H9 (cell line): ENCODE results near the gene FLVCR1. TPM values are rescaled to one million over a fixed set of nuclear protein-coding genes. Genes with fewer than 3 reads are reported as not detected.
A peak's percentile ranks its signal among the peaks of the same experiment; 100 is the strongest.

Source experiments
- DNase-seq: peaks from one replicate; pipeline ENCODE4 v3.0.0-alpha.2; 2017
- H2AFZ ChIP-seq: one replicate; pipeline ENCODE4 v1.6.1; 2013; ENCODE audit warnings: mild to moderate bottlenecking, low read length, control low read depth, moderate library complexity
- H2AK5ac ChIP-seq: 2 replicates; pipeline ENCODE4 v1.6.1; 2013; ENCODE audit warnings: low read length, control low read depth, mixed read lengths; ENCODE audit not compliant: insufficient read length
- H2BK120ac ChIP-seq: one replicate; pipeline ENCODE4 v1.6.1; 2013; ENCODE audit warnings: low read depth, mild to moderate bottlenecking, low read length, control low read depth, inconsistent platforms; ENCODE audit not compliant: poor library complexity, severe bottlenecking
- H2BK12ac ChIP-seq: 2 replicates; pipeline ENCODE4 v1.6.1; 2013; ENCODE audit warnings: low read length, control low read depth, mixed read lengths, low read depth; ENCODE audit not compliant: insufficient read length
- H2BK15ac ChIP-seq: 2 replicates; pipeline ENCODE4 v1.6.1; 2013; ENCODE audit warnings: low read depth, low read length, control low read depth
- H2BK20ac ChIP-seq: one replicate; pipeline ENCODE4 v1.6.1; 2013; ENCODE audit warnings: low read depth, mild to moderate bottlenecking, low read length, control low read depth, inconsistent platforms; ENCODE audit not compliant: poor library complexity, severe bottlenecking
- H2BK5ac ChIP-seq: 2 replicates; pipeline ENCODE4 v1.6.1; 2013; ENCODE audit warnings: low read length, control low read depth, mixed read lengths; ENCODE audit not compliant: insufficient read length
- H3K14ac ChIP-seq: 2 replicates; pipeline ENCODE4 v1.6.1; 2013; ENCODE audit warnings: low read length, control low read depth; ENCODE audit not compliant: insufficient read depth
- H3K18ac ChIP-seq: 2 replicates; pipeline ENCODE4 v1.6.1; 2013; ENCODE audit warnings: low read depth, mild to moderate bottlenecking, mixed read lengths, low read length, control low read depth; ENCODE audit not compliant: insufficient read length
- H3K23ac ChIP-seq: 2 replicates; pipeline ENCODE4 v1.6.1; 2013; ENCODE audit warnings: low read length, control low read depth, mixed read lengths, low read depth; ENCODE audit not compliant: insufficient read length
- H3K23me2 ChIP-seq: 2 replicates; pipeline ENCODE4 v1.6.1; 2013; ENCODE audit warnings: low read depth, mild to moderate bottlenecking, mixed read lengths, low read length, control low read depth; ENCODE audit not compliant: insufficient read length, poor library complexity, severe bottlenecking
- H3K27ac ChIP-seq: 2 replicates; pipeline ENCODE4 v1.5.1; 2013; ENCODE audit warnings: low read length, control low read depth, mixed read lengths, low read depth; ENCODE audit not compliant: insufficient read length
- H3K27me3 ChIP-seq: 2 replicates; pipeline ENCODE4 v1.6.1; 2013; ENCODE audit warnings: low read length, control low read depth, inconsistent platforms; ENCODE audit not compliant: insufficient read depth
- H3K4ac ChIP-seq: 2 replicates; pipeline ENCODE4 v1.6.1; 2013; ENCODE audit warnings: low read depth, mild to moderate bottlenecking, control low read depth, inconsistent platforms, low read length, moderate library complexity
- H3K4me1 ChIP-seq: 2 replicates; pipeline ENCODE4 v1.6.1; 2013; ENCODE audit warnings: low read length, control low read depth, inconsistent platforms; ENCODE audit not compliant: insufficient read depth
- H3K4me2 ChIP-seq: 2 replicates; pipeline ENCODE4 v1.6.1; 2013; ENCODE audit warnings: low read length, control low read depth, mixed read lengths; ENCODE audit not compliant: insufficient read length, insufficient read depth
- H3K56ac ChIP-seq: 2 replicates; pipeline ENCODE4 v1.6.1; 2013; ENCODE audit warnings: low read depth, mild to moderate bottlenecking, mixed read lengths, low read length, control low read depth; ENCODE audit not compliant: insufficient read length
- H3K79me1 ChIP-seq: 2 replicates; pipeline ENCODE4 v1.6.1; 2013; ENCODE audit warnings: low read depth, mild to moderate bottlenecking, moderate library complexity, low read length, control low read depth, inconsistent platforms; ENCODE audit not compliant: insufficient read depth, poor library complexity, severe bottlenecking
- H3K79me2 ChIP-seq: 2 replicates; pipeline ENCODE4 v1.6.1; 2013; ENCODE audit warnings: low read length, control low read depth, inconsistent platforms; ENCODE audit not compliant: insufficient read depth
- H3K9ac ChIP-seq: 2 replicates; pipeline ENCODE4 v1.6.1; 2013; ENCODE audit warnings: low read length, control low read depth, mixed read lengths; ENCODE audit not compliant: insufficient read length; ENCODE audit errors: extremely low read depth
- H3K9me3 ChIP-seq: one replicate; pipeline ENCODE4 v1.6.1; 2013; ENCODE audit warnings: low read depth, low read length, inconsistent platforms; ENCODE audit not compliant: control insufficient read depth
- H3T11ph ChIP-seq: one replicate; pipeline ENCODE4 v1.6.1; 2013; ENCODE audit warnings: mild to moderate bottlenecking, low read length, control low read depth, inconsistent platforms
- H4K20me1 ChIP-seq: one replicate; pipeline ENCODE4 v1.6.1; 2013; ENCODE audit not compliant: control insufficient read depth, insufficient read length, insufficient read depth
- H4K5ac ChIP-seq: 2 replicates; pipeline ENCODE4 v1.6.1; 2013; ENCODE audit warnings: low read depth, mild to moderate bottlenecking, mixed read lengths, low read length, control low read depth; ENCODE audit not compliant: insufficient read length
- H4K8ac ChIP-seq: replicated peaks from 2 replicates; pipeline ENCODE4 v1.6.1; 2013; ENCODE audit warnings: low read length, control low read depth, mixed read lengths, low read depth; ENCODE audit not compliant: insufficient read length
- H4K91ac ChIP-seq: 2 replicates; pipeline ENCODE4 v1.6.1; 2013; ENCODE audit warnings: low read depth, mild to moderate bottlenecking, moderate library complexity, mixed read lengths, low read length, control low read depth; ENCODE audit not compliant: insufficient read length
- H3K27ac Mint-ChIP-seq, 3 experiments: 2 replicates in 2 of 3; 3 replicates in 1 of 3; pipeline ENCODE4 v1.8.0; 2020 to 2021; ENCODE audit warnings: mixed read lengths in 3 of 3, mild to moderate bottlenecking in 1 of 3, moderate library complexity in 1 of 3
- H3K27me3 Mint-ChIP-seq: 2 replicates; pipeline ENCODE4 v1.8.0; 2021; ENCODE audit warnings: low read depth, mild to moderate bottlenecking, moderate library complexity, mixed read lengths
- H3K36me3 Mint-ChIP-seq, 3 experiments: 2 replicates in 2 of 3; 3 replicates in 1 of 3; pipeline ENCODE4 v1.8.0; 2020 to 2021; ENCODE audit warnings: low read depth in 3 of 3, mixed read lengths in 3 of 3; ENCODE audit not compliant: insufficient read depth in 1 of 3
- H3K4me1 Mint-ChIP-seq, 2 experiments: 2 replicates each; pipeline ENCODE4 v1.8.0; 2020; ENCODE audit warnings: mixed read lengths in 2 of 2
- H3K4me3 Mint-ChIP-seq, 2 experiments: 2 replicates in 1 of 2; 3 replicates in 1 of 2; pipeline ENCODE4 v1.8.0; 2020 to 2021; ENCODE audit warnings: mild to moderate bottlenecking in 2 of 2, mixed read lengths in 2 of 2, moderate library complexity in 1 of 2
- H3K9me3 Mint-ChIP-seq, 2 experiments: 2 replicates in 1 of 2; 3 replicates in 1 of 2; pipeline ENCODE4 v1.8.0; 2020; ENCODE audit warnings: mild to moderate bottlenecking in 2 of 2, mixed read lengths in 2 of 2, moderate library complexity in 1 of 2
- CTCF ChIP-seq: fragments of 200-600 bp; sonication (generic); conservative IDR thresholded peaks from 3 replicates; pipeline ENCODE4 v1.8.0; 2021; ENCODE audit warnings: antibody characterized with exemption, mild to moderate bottlenecking
- WGBS: extraction: QIAGEN DNeasy Blood & Tissue Kit; methylation state at CpG from one replicate; pipeline ENCODE4 v1.1.7; 2013; ENCODE audit warnings: missing lambda C conversion rate, low lambda C conversion rate, mixed read lengths; ENCODE audit not compliant: insufficient read length; ENCODE audit errors: extremely low coverage; 5-methylcytosine and 5-hydroxymethylcytosine counted together
- total RNA-seq: library from RNA; stranded (reverse); gene quantifications from 2 replicates; pipeline ENCODE4 v1.2.1, GENCODE V29; 2021

Gene FLVCR1
- total RNA-seq, 1 experiment from 2014 or later = 55.2 TPM

DNA sequence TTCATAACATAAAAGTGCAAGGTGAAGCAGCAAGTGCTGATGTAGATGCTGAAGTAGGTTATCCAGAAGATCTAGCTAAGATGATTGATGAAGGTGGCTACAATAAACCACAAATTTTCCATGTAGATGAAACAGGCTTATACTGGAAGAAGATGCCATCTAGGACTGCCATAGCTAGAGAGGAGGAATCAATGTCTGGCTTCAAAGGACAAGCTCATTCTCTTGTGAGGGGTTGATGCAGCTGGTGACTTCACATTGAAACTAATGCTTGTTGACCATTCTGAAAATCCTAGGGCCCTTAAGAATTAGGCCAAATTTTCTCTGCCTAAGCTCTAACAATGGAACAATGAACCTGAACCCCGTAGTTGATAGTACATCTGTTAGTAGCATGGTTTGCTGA, 34.0 kb downstream of the FLVCR1 start:
- Histone ChIP-seq H3K79me2 (no peaks in the 10 kb centered on the region), H2BK5ac (no peak overlapping the region), H3K27me3 (no peaks in the 10 kb centered on the region), H2AK5ac (no peak overlapping the region), H3K56ac (no peak overlapping the region), H3K4me1 (no peaks in the 10 kb centered on the region), H3K4ac (no peak overlapping the region), H3K23ac (no peak overlapping the region), H3K79me1 (no peaks in the 10 kb centered on the region), H2BK15ac (no peak overlapping the region), H3K9ac (no peak overlapping the region), H4K91ac (no peak overlapping the region), H3K14ac (no peak overlapping the region), H3K9me3 (no peaks in the 10 kb centered on the region), H4K5ac (no peak overlapping the region), H3K23me2 (no peaks in the 10 kb centered on the region), H2BK12ac (no peak overlapping the region), H2BK120ac (no peak overlapping the region), H3K27ac (peak overlapping the region; percentile 29), H4K20me1 (no peaks in the 10 kb centered on the region), H3T11ph (no peak overlapping the region), H2AFZ (no peak overlapping the region), H3K4me2 (no peak overlapping the region), H2BK20ac (no peak overlapping the region), H3K18ac (no peak overlapping the region), H4K8ac (no peak overlapping the region)
- H3K36me3 Mint-ChIP-seq = peaks cover 70 to 93% (median 89%) of the 10 kb centered on the region in 3 experiments
- no CpG with 5 or more reads among the region's 1 CpG for WGBS
- H3K4me3 Mint-ChIP-seq = no peak overlapping the region
- no peaks in the 10 kb centered on the region for H3K9me3 Mint-ChIP-seq
- H3K27me3 Mint-ChIP-seq = no peaks in the 10 kb centered on the region
- peak overlapping the region in 2 of 3 experiments; percentile 0 to 91; a peak in 2 of 7 replicates for H3K27ac Mint-ChIP-seq
- peaks cover 4 to 15% of the 10 kb centered on the region in 2 experiments; a peak in 2 of 4 replicates for H3K4me1 Mint-ChIP-seq
- TF ChIP-seq CTCF = no peak
- no peak for DNase-seq
